Astrocyte of the cerebellum (primary cell): ENCODE data around the gene OR51E2.

Experiments used
- DNase-seq: peaks from one replicate; pipeline ENCODE4 v3.0.0-alpha.2; 2011; ENCODE audit warnings: low read depth
- H3K4me3 ChIP-seq: 2 replicates; pipeline ENCODE4 v1.5.1; 2011; ENCODE audit warnings: mild to moderate bottlenecking, low read depth, low read length, moderate library complexity
- in situ Hi-C: cut with HindIII; loops from 2 replicates; pipeline ENCODE4 v1.10.0; 2017; ENCODE audit warnings: low sequenced_read_pairs
- TF ChIP-seq, protein P1 (sequence below): IDR thresholded peaks from 2 replicates; pipeline ENCODE4 v1.5.1; 2012; ENCODE audit warnings: low read length, low read depth, moderate library complexity, mild to moderate bottlenecking; ENCODE audit errors: missing control alignments

Gene OR51E2

DNA sequence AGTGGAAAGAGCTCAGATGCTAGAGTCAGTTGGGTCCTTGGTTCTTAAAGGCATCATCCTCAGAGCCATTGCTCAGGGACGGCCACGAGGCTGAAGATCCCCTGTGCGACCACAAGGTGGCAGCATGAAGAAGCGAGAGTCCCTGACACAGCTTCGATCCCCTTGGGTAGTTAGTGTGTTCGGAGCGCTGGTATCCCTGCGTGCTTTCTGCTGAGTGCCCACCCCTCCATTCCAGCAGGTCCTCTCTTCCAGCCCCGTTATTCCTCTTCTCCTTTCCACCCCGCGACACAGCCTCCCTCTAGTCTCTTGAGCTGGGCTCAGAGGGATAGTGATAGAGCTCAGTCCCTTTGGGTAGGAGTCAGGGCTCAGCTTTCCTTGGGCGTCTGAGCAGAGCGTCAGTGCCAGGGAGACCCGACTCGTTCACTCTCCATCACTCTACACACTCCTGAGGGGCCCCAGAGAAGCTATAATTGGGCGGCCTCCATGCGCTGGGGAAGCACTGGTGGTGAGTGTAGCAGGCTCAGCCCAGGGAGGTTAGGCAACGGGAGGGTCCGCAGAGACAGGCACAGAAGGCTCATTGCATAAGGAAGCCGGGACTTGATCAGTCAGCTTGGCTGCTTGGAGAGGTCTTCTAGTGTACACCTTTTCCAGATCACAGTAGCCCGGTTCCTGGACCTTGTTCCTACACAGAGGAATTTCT is 60.5 kb downstream of the OR51E2 start, which contains the start of gene OR51D1:
TSS of gene OR51D1 (plus strand) at position 516 of the 700 bp plus-strand sequence. CDS start 2,314 bp downstream, outside the sequence.
- peak; percentile 44 for DNase-seq
- in situ Hi-C loops: no loop called here
- no peak within 1 kb of the TSS for H3K4me3 ChIP-seq
- TF ChIP-seq, protein P1, sequence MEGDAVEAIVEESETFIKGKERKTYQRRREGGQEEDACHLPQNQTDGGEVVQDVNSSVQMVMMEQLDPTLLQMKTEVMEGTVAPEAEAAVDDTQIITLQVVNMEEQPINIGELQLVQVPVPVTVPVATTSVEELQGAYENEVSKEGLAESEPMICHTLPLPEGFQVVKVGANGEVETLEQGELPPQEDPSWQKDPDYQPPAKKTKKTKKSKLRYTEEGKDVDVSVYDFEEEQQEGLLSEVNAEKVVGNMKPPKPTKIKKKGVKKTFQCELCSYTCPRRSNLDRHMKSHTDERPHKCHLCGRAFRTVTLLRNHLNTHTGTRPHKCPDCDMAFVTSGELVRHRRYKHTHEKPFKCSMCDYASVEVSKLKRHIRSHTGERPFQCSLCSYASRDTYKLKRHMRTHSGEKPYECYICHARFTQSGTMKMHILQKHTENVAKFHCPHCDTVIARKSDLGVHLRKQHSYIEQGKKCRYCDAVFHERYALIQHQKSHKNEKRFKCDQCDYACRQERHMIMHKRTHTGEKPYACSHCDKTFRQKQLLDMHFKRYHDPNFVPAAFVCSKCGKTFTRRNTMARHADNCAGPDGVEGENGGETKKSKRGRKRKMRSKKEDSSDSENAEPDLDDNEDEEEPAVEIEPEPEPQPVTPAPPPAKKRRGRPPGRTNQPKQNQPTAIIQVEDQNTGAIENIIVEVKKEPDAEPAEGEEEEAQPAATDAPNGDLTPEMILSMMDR: peak; percentile 92

DNA sequence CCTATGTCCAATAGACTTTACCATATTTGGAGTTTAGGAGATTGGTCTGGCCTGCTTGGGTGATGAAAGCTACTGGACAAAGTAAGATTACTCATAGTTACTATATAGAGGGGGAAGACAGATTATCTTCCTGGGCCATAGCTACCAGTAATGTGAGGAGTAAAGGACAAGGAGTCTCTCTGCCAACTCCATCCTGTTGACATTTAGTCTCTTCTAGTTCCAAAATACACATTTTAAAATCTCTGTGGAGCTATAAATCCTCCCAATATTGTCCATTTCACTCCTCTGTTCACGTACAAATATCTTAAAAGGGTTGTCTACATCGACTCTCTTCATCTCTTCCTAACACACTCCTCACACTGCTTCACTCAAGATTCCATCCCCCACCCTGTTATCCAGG is 61.5 kb downstream of the OR51E2 start:
- TF ChIP-seq, protein P1: no peak
- in situ Hi-C loops: no loop called here
- DNase-seq: no peak
- H3K4me3 ChIP-seq: no peak overlapping the region
